DOHH2 (cell line): ENCODE results near the gene TMEM266.

Experiments used
- H3F3A ChIP-seq: fragments of 200-600 bp; sonication (generic), shearing (Covaris generic); 2 replicates; pipeline ENCODE4 v1.6.0; 2016; ENCODE audit warnings: antibody characterized with exemption, mild to moderate bottlenecking; ENCODE audit not compliant: control insufficient read depth, insufficient read depth
- H3K27ac ChIP-seq: fragments of 200-600 bp; sonication (generic); 2 replicates; pipeline ENCODE4 v1.5.1; 2014; ENCODE audit warnings: low read depth, mild to moderate bottlenecking, low read length, moderate library complexity
- H3K27me3 ChIP-seq: fragments of 200-600 bp; sonication (generic); 2 replicates; pipeline ENCODE4 v1.6.1; 2014; ENCODE audit warnings: mild to moderate bottlenecking, low read length, mixed read lengths; ENCODE audit not compliant: control insufficient read depth
- H3K36me3 ChIP-seq: fragments of 200-600 bp; sonication (generic); 2 replicates; pipeline ENCODE4 v1.6.1; 2014; ENCODE audit warnings: mild to moderate bottlenecking, low read length, moderate library complexity, mixed read lengths; ENCODE audit not compliant: control insufficient read depth
- H3K4me1 ChIP-seq: fragments of 200-600 bp; sonication (generic); 2 replicates; pipeline ENCODE4 v1.6.1; 2014; ENCODE audit warnings: mild to moderate bottlenecking, low read length, mixed read lengths; ENCODE audit not compliant: control insufficient read depth
- H3K4me2 ChIP-seq: fragments of 200-600 bp; sonication (generic); 2 replicates; pipeline ENCODE4 v1.6.0; 2014; ENCODE audit warnings: mild to moderate bottlenecking, low read length, moderate library complexity
- H3K4me3 ChIP-seq: fragments of 200-600 bp; sonication (generic); 2 replicates; pipeline ENCODE4 v1.5.1; 2014; ENCODE audit warnings: mild to moderate bottlenecking, low read length, mixed read lengths
- H3K79me2 ChIP-seq: fragments of 200-600 bp; sonication (generic); 2 replicates; pipeline ENCODE4 v1.6.1; 2014; ENCODE audit warnings: mild to moderate bottlenecking, low read length, mixed read lengths; ENCODE audit not compliant: control insufficient read depth
- H3K9me2 ChIP-seq: fragments of 200-600 bp; sonication (generic); replicated peaks from 2 replicates; pipeline ENCODE4 v1.6.1; 2014; ENCODE audit warnings: mild to moderate bottlenecking, low read length, mixed read lengths; ENCODE audit not compliant: control insufficient read depth
- H3K9me3 ChIP-seq: fragments of 200-600 bp; sonication (generic); 2 replicates; pipeline ENCODE4 v1.6.1; 2014; ENCODE audit warnings: antibody characterized with exemption, low read length, mixed read lengths; ENCODE audit not compliant: control insufficient read depth, insufficient read depth
- H4K20me1 ChIP-seq: fragments of 200-600 bp; sonication (generic); 2 replicates; pipeline ENCODE4 v1.6.0; 2014; ENCODE audit warnings: low read depth, mild to moderate bottlenecking, antibody characterized with exemption, low read length, moderate library complexity; ENCODE audit not compliant: control insufficient read depth, insufficient read depth
- CTCF ChIP-seq: fragments of 200-600 bp; sonication (generic); IDR thresholded peaks from one replicate; pipeline ENCODE4 v1.5.1; 2014; ENCODE audit warnings: antibody characterized with exemption, mild to moderate bottlenecking, low read depth, low read length; ENCODE audit not compliant: poor library complexity, severe bottlenecking
- EZH2phosphoT487 ChIP-seq: fragments of 200-600 bp; sonication (generic); IDR thresholded peaks from 2 replicates; pipeline ENCODE4 v1.6.1; 2017; ENCODE audit warnings: borderline replicate concordance, mild to moderate bottlenecking, antibody characterized with exemption, low read length, moderate library complexity, mixed read lengths

The TMEM266 gene

GRCh38 chr15:76073554-76073953, 13.8 kb downstream of the TMEM266 start:
- Histone ChIP-seq H3K79me2 (no peaks in the 10 kb centered on the region), H3K27me3 (peaks cover 2% of the 10 kb centered on the region; the same call in 1 of the 2 replicates), H3K36me3 (no peaks in the 10 kb centered on the region), H3F3A (no peaks in the 10 kb centered on the region; the same call in 1 of the 2 replicates), H3K27ac (no peak overlapping the region), H3K4me2 (no peak overlapping the region), H3K9me3 (no peaks in the 10 kb centered on the region), H3K4me3 (no peak overlapping the region), H3K4me1 (no peaks in the 10 kb centered on the region), H4K20me1 (no peaks in the 10 kb centered on the region), H3K9me2 (no peaks in the 10 kb centered on the region)
- TF ChIP-seq EZH2phosphoT487: no peak
- TF ChIP-seq CTCF: no peak

GRCh38 chr15:76075046-76075445, 15.3 kb downstream of the TMEM266 start:
- no peaks in the 10 kb centered on the region for H3K9me2 ChIP-seq
- TF ChIP-seq CTCF (no peak), EZH2phosphoT487 (no peak)
- no peak overlapping the region for H3K4me3 ChIP-seq

GRCh38 chr15:76078285-76078877, 18.6 kb downstream of the TMEM266 start:
- Histone ChIP-seq H3K79me2 (no peaks in the 10 kb centered on the region), H3K4me3 (no peak overlapping the region), H3K4me2 (no peak overlapping the region), H3K9me2 (no peaks in the 10 kb centered on the region), H3K9me3 (no peaks in the 10 kb centered on the region), H3K27me3 (no peaks in the 10 kb centered on the region), H3F3A (no peaks in the 10 kb centered on the region; the same call in 1 of the 2 replicates), H3K4me1 (no peaks in the 10 kb centered on the region), H3K27ac (no peak overlapping the region), H4K20me1 (no peaks in the 10 kb centered on the region), H3K36me3 (no peaks in the 10 kb centered on the region)
- TF ChIP-seq EZH2phosphoT487 (no peak), CTCF (no peak)

More at GRCh38 chr15:76075046-76075445, 15.3 kb downstream of the TMEM266 start:
- H3F3A ChIP-seq: no peaks in the 10 kb centered on the region; the same call in 1 of the 2 replicates
- H3K27me3 ChIP-seq: no peaks in the 10 kb centered on the region; the same call in 1 of the 2 replicates
- no peak overlapping the region for H3K4me2 ChIP-seq
- H3K36me3 ChIP-seq: no peaks in the 10 kb centered on the region
- H3K9me3 ChIP-seq: no peaks in the 10 kb centered on the region
- no peaks in the 10 kb centered on the region for H4K20me1 ChIP-seq
- H3K4me1 ChIP-seq: no peaks in the 10 kb centered on the region
- no peak overlapping the region for H3K27ac ChIP-seq
- no peaks in the 10 kb centered on the region for H3K79me2 ChIP-seq
